Endothelial cell of umbilical vein (primary cell): ENCODE results near the gene CDH23.

Source experiments
- CTCF ChIP-seq, 2 donors: IDR thresholded peaks; 1 replicate in 1 of 2; 2 replicates in 1 of 2; pipeline ENCODE4 v1.5.1; 2011; ENCODE audit warnings: low read length in 2 of 2, mild to moderate bottlenecking in 2 of 2, moderate library complexity in 2 of 2, control low read depth in 1 of 2, inconsistent platforms in 1 of 2, low read depth in 1 of 2; ENCODE audit not compliant: insufficient read depth in 1 of 2; ENCODE audit errors: extremely low read depth in 1 of 2
- MAX ChIP-seq: IDR thresholded peaks from 2 replicates; pipeline ENCODE4 v1.6.1; 2011; ENCODE audit not compliant: insufficient read depth, insufficient read length
- POLR2A ChIP-seq: IDR thresholded peaks from 2 replicates; pipeline ENCODE4 v1.6.1; 2012; ENCODE audit warnings: low read depth, mild to moderate bottlenecking, control low read depth, low read length
- POLR2AphosphoS5 ChIP-seq: IDR thresholded peaks from 2 replicates; pipeline ENCODE4 v1.6.1; 2012; ENCODE audit warnings: low read depth, mild to moderate bottlenecking, control low read depth, low read length, moderate library complexity; ENCODE audit not compliant: insufficient read depth

- TF ChIP-seq POLR2A (no peak), POLR2AphosphoS5 (no peak), MAX (no peak), CTCF (IDR thresholded peaks at IDR 0.05; ENCODE audit: extremely low read depth in 1 of 2, insufficient read depth in 1 of 2, low read depth in 1 of 2, low read length in 2 of 2) (no peak)
These were observed 174.9 kb downstream of the CDH23 start for GRCh38 chr10:71571460-71572175.
